Stimulated activated CD4-positive, alpha-beta T cell treated with anti-CD3 and anti-CD28 coated beads, Interleukin-1b, Interleukin-23, amount 100 ng/mL, for 48 hours (primary cell): ENCODE measurements around the gene CPM.

Experiments used
- DNase-seq: peaks from one replicate; pipeline ENCODE4 v3.0.0-alpha.2; 2020

CPM gene

GRCh38 chr12:68932961-68933893 lies at the start of gene CPM:
Gene CPM, minus strand, starts transcription at chr12:68933171. Its CDS starts 334 bp downstream, at chr12:68932837.
- DNase-seq: peak; percentile 76

DNA sequence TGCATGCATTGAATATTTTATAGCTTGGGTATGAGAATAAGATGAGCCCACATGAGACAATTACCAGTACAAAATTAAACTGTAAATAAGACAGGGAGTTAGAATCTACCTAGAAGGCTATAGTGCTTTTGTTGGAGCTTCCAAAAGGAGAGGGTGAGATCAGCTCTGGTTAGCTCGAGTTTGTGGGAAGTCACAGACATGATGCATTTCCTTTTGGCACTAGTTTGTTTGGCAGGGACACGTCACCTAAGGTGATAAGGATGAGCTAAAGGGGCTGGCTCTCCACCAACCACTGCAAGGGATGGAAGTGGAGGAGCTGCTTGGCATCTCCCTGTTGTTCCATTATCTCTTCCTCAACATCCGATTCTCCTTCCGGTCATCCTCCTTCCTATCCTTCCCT lies 48.5 kb upstream of the CPM start:
- no peak for DNase-seq

DNA sequence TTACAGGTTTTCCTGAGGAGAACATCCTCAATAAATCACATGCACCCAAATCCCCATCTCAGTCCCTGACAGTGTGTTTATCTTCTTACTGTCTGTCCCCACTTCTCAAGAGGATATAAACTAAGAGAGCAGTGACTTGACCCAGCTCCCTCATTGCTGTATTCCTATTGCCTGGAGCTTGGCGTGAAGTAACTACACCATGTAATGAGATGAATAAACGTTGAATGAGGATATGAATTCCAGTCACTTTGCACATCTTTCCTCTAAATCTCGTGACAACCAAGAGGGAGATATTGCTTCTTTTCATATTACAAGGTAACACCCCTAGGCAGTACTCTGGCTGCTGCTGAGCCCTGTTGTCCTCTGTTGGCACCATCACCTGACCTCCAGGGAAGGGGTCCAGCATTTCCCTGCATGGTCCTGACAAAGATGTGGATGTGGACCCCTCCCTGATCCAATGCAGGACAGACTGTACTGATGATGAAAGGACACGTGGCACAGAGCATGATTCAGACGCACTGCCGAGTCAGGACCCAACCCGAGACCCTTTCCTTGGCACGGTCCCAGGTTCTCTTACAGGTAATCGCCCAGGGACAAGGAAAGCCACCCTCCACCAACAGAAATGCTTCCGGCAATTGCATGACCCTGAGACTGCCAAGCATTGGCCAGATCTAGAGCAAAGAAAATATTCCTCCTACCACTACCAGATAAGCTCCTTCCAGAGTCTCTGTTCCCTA lies 47.7 kb upstream of the CPM start:
- no peak for DNase-seq

GRCh38 chr12:68978678-68979077 lies 45.7 kb upstream of the CPM start:
- no peak for DNase-seq

DNA sequence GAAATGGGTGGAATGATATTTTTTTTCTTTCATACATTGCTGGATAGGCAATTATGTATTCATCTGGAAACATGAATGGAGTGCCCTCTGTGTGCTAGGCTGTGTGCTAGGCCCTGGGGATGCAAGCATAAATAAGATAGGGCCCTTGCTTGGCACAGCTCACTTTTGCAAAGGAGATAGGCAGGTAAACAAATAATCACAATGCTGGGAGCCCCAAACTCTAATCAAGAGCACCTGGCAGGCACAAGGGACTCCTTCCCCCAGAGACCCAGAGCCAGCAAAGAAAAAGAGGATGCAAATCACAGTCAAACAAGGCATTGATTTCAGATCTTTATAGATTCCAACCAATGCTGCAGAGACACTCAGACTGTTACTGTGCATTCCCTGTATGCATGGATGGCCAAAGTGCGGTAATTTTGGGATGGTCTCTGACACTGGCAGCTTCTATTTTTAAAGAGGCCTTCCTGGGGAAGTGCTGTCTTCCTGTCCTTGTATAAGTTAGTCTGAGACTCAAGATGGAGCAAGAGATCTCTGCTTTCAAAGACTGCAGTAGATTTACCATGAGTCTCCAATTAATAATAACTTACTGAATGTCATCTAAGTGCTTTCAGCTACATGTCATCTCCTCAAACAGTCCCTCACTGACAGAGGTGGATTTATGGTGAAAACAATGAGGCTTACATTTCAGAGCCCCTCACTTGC lies 45.1 kb upstream of the CPM start:
- no peak for DNase-seq

- no peak for DNase-seq
These were observed 44.4 kb upstream of the CPM start for GRCh38 chr12:68977335-68977734.

DNA sequence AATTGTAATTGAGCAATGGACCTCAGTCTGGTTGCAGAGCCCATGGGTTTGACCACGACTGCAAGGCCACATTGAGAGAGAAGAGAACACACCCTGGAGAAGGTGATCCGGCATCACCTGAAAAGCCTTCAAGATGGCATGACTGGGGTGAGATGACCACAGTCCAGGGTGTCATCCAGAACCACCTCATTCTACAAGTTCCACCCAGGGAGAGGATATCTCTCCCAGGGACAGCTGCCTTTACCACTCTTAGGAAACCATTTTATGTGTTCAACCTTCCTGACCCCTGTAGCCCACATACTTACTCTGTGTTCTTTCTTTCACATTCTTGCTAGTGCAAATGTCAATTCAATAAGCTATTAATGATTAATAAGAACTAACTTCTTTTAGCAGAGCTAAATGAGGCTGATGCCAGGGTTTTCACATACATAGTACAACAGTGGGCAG lies 43.4 kb upstream of the CPM start:
- no peak for DNase-seq

- no peak for DNase-seq
These were observed 42.8 kb upstream of the CPM start for GRCh38 chr12:68975811-68976210.

- DNase-seq: no peak
These were observed 39.6 kb upstream of the CPM start for GRCh38 chr12:68972595-68972994.

GRCh38 chr12:68971404-68971803 lies 38.4 kb upstream of the CPM start:
- DNase-seq: no peak

DNA sequence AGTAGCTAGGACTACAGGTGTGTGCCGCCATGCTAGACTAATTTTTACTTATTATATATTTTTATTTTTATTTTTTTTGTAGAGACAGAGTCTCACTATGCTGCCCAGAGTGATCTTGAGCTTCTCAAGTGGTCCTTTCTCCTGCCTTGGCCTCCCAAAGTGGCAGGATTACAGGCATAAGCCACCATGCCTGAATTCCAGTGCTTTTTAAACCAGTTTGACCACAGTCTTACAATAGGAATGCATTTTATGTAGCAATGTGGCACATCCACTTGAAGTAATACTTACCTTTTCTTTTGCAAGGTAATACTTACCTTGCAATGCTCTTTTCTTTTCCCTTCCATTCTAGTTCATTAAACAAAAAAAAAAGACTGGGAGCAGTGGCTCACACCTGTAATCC lies 38.0 kb upstream of the CPM start:
- no peak for DNase-seq

DNA sequence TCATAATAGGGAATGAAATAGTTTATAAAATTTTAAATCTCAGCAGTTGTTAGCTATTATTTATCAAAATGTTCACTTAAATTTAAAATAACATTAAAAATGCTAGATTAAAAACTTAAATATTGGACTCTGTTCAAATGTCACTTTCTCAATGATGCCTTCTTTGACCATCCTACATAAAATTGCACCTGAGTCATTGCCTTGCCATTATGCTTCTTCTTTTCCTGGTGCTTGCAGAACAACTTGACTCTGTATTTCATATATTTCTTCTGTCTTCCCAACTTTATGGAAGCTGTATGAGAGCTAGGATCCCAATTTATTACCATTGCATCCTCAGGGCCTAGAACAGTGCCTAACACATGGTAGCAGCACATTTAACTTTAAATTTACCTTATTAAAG lies 37.3 kb upstream of the CPM start:
- no peak for DNase-seq

GRCh38 chr12:68967046-68967445 lies 34.1 kb upstream of the CPM start:
- DNase-seq: no peak

DNA sequence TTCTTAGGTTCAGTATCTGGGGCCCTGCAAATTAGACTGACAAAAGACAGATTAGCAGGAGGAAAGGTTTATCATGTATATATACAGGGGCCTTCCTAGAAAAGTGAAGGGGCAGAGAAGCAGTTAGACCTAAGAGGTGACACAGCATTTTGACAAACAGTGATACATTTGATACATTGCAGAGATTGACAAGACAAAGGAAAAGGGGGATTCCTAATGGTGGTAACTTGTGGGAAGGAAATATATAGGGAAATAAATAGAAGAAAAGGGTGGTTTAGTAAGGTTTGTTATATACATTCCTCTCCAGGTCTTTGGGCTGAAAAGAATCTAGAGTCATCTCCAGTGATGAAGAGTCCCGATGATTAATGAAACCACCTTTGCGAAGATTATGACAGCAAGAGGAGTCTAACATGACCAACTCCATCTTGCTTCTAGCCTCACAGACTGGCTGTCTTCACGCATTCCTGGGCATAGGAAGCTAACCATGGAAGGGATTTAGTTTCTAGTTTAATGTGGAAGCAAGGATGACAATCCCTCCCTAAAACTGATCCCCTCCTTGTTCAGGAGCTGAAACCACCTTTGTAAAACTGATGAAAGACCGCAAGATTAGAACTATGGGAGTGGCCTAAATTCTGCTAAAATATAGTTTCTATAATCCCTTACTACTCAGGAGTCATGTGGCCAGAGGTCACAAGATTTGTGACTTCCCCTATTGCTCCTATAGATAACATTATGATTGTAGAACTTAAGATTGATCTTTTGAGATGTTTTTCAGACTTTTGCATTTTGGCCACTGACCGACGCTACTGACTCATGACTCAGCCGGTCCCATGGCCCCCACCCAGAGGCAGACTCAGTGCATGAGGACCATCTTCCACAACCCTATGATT lies 31.1 kb upstream of the CPM start:
- DNase-seq: no peak

DNA sequence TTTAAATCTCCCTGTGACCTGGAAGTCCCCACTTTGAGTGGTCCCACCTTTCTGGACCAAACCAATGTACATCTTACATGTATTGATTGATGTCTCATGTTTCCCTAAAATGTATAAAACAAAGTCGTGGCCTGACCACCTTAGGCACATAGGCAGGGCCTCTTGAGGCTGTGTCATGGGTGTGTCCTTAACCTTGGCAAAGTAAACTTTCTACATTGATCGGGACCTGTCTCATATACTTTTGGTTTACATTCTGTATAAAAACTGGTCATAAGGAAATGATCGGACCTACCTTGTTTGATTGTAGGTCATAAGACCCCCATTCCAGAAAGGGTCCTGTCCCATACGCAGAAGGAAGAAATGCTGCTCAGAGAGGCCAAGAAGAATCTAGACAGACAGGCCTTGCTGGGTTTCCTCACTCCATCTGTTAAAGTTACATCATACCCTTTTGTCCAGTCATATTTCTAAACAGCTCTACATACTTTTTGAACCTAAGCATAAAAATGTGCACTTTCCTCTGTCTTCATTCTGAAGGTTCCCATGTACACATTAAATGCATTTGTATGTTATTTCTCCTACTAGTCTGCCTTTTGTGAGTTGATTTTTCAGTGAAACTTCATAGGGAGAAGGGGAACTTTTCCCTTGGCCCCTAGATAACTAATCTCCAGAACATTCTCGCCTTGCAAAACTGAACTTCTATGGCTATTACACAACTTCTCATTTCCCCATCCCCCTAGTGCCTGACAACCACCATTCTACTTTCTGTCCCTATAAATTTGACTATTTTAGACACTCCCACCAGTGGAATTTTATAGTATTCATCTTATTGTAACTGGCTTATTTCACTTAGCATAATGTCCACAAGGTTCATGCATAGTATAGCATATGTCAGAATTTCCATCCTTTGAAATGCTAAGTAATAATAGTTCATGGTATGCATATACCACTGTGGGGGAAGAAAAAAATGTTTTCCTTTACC lies 30.2 kb upstream of the CPM start:
- DNase-seq: no peak

GRCh38 chr12:68959891-68960464 lies 27.0 kb upstream of the CPM start:
- DNase-seq: no peak

GRCh38 chr12:68959143-68959858 lies 26.3 kb upstream of the CPM start:
- no peak for DNase-seq

DNA sequence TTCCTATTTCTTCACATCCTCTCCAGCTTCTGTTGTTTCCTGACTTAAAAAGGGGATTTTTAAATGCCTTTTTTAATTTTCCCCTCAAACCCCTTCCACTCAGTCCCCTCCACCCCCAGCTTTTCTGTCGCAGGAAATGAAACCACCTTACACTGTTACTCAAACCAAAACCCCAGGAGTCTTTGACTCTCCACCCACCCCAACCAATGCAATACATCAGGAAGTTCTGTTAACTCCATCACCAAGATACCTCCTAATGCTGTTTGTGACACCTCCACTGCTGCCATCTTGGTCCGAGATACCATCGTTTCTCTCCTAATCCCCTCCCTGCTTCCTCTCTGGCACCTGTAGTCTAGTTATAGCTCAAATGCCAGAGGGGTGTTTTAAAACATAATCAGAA lies 25.4 kb upstream of the CPM start:
- peak; percentile 64 for DNase-seq

DNA sequence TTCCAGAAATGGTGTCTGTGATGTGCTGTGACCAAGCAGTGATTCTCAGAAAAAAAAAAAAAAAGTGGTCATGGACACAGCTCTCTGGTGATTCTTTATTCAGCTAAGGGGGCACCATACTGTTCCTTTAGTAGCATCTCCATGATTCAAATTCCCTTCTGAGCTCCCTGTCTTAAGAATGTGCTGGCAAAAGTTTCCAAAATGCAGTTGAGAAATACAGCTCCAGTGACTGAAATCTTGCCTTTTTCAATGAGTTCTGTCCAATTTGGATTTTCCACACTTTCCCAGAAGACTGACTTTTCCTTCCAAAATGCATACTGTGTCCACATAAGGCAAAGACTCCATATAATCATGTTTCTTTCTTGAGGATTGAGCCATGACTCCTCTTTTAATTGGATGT lies 24.3 kb upstream of the CPM start:
- no peak for DNase-seq

DNA sequence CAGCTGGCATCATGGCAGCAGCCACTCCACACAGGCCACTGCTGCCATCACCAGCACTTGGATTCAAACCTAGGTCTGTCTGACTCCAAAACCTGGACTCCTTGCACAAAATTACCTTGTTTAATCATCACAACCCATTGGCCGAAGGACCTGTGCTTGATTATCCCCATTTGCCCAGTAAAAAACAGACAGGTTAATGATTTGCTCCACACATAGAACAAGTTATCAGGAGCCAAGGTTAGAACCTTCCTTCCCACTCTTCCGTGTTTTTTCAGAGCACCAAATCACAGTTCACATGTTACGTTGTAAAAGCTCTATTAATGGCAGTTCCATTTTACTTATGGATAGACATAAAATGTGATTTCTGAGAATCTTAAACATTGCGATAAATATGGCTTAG lies 23.5 kb upstream of the CPM start:
- no peak for DNase-seq
